ENCODE data around the gene LIM2. TPM values are rescaled to one million over a fixed set of nuclear protein-coding genes. Genes with fewer than 3 reads are reported as not detected.

LIM2 gene
- total and polyA plus RNA-seq, 10 donors, result not detected

DNA sequence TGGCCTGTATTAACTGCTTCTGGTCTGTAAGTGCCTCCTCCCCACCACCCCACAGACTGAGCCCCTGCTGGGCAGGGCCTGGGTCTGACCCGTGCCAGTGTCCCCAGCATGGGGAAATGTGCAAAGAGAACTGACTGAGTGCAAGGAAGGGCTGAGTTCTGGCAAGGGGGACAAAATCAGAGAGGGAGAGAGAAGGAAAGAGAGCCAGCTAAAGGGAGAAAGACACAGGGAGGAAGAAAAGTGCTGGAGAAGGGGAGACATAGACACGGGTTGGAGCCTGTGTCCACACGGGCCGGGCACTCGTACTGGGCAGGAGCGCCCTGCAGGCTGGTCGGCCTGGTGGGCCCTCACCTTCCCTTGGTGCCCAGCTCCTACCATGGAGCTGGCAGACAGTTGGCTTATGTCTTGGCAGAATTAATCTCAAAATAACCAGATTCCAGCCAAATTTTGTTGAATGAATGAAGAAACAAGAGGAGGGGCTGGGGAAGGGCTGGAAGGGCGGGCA, 16.5 kb downstream of the LIM2 start:
- Histone ChIP-seq H3K4me3 (peak overlapping the region in 7 of 8 donors; percentile 18 to 95 (median 35)), H3K36me3 (no peaks in the 10 kb centered on the region), H3K9me3 (no peaks in the 10 kb centered on the region), H3K27me3 (replicated peaks in 1 of 7) (no peaks in the 10 kb centered on the region), H3K4me1 (peaks cover 4 to 94% (median 31%) of the 10 kb centered on the region in 6 donors), H3K27ac (peak overlapping the region in 7 of 8 donors; percentile 34 to 97 (median 77))
- no peak for TF ChIP-seq POLR2AphosphoS5 (IDR thresholded peaks at IDR 0.05)
- TF ChIP-seq, protein P1, sequence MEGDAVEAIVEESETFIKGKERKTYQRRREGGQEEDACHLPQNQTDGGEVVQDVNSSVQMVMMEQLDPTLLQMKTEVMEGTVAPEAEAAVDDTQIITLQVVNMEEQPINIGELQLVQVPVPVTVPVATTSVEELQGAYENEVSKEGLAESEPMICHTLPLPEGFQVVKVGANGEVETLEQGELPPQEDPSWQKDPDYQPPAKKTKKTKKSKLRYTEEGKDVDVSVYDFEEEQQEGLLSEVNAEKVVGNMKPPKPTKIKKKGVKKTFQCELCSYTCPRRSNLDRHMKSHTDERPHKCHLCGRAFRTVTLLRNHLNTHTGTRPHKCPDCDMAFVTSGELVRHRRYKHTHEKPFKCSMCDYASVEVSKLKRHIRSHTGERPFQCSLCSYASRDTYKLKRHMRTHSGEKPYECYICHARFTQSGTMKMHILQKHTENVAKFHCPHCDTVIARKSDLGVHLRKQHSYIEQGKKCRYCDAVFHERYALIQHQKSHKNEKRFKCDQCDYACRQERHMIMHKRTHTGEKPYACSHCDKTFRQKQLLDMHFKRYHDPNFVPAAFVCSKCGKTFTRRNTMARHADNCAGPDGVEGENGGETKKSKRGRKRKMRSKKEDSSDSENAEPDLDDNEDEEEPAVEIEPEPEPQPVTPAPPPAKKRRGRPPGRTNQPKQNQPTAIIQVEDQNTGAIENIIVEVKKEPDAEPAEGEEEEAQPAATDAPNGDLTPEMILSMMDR (IDR thresholded peaks at IDR 0.05 in 8 of 11, conservative IDR thresholded peaks at IDR 0.05 in 3 of 11), result no peak
- no peak for TF ChIP-seq POLR2A (IDR thresholded peaks at IDR 0.05)
- intact Hi-C loops (cut with DNase I; ENCODE audit: low total_unique reads), result no loop called here
- no peak for DNase-seq
- WGBS, 5 donors, result 69 to 84% (median 72%) methylated on average over 8 of the region's 8 CpGs

DNA sequence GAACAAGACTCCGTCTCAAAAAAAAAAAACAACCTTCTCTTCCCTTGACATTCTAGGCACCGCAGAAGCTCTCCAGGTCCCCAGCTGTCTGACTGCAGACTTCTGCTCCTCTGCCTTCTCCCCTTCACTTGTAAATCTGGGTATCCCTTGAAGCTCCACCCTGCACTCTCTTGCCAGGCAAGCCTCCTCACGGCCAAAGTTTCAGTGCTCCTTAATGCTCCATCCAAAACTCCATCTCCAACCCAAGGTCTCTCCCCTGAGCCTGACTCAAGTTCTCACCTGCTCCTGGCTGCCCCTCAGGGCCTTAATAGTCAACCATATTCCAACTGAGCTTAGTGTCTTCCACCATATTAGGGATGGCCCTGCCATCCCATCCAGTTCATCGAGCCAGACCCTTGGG, 17.5 kb downstream of the LIM2 start:
- 67 to 84% (median 80%) methylated on average over 4 of the region's 4 CpGs for WGBS, 5 donors
- TF ChIP-seq, protein P1 (IDR thresholded peaks at IDR 0.05 in 8 of 11, conservative IDR thresholded peaks at IDR 0.05 in 3 of 11), result no peak
- Histone ChIP-seq H3K4me3 (peak overlapping the region in 5 of 8 donors; percentile 29 to 95 (median 38)), H3K36me3 (no peaks in the 10 kb centered on the region), H3K9me3 (no peaks in the 10 kb centered on the region), H3K27me3 (replicated peaks in 1 of 7) (no peaks in the 10 kb centered on the region), H3K27ac (peak overlapping the region in 5 of 8 donors; percentile 20 to 97 (median 93)), H3K4me1 (peaks cover 4 to 92% (median 38%) of the 10 kb centered on the region in 6 donors)
- intact Hi-C loops (cut with DNase I; ENCODE audit: low total_unique reads), result no loop called here
- DNase-seq, result no peak

DNA sequence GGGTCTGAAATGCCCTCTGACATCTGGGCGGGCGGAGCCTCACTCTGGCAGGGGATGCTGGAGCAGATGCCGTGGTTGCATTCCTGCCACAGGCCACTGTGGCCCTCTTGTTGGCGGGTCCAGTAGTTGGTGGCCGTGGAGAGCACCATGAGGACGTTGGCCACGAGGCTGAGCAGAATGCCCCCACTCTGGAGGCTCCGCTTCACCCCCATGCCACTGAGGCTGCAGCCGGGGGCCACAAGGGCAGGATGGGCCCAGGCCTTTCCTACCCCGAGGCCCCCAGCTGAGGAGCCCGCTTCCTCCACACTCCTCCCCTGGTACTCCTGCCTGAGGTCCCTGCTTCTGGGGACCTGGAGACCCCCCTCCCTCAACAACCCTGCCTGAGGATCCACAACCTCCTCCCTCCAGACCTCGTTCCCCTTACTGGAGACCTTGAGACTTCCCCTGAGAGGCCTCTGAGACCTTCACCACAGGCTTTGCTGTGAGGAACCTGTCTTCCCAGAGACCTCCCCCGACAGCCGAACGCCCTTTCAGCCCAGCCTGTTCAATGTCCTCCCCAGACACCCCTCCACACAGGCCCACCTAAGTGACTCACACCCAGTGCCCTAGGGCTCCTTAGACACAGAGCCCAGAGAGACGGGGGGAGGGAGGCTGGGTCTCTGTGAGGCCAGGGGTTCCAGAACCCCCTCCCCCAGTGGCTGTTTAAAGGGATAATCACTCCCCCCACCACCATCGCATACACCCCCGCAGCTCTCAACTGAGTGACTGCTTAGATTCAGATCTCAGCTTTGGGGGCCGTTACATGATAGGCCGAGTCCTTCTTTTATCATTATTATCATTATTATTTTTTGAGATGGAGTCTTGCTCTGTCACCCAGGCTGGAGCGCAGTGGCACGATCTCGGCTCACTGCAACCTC, 19.1 kb downstream of the LIM2 start, which contains the start of gene CLDND2:
CLDND2 (minus strand) TSS at position 638 of the 917 bp plus-strand sequence; CDS start at position 212, 426 bp downstream.
- H3K27ac ChIP-seq, result peak within 1 kb of the TSS; percentile 82 to 97 (median 93)
- peak within 1 kb of the TSS; percentile 51 to 95 (median 78) for H3K4me3 ChIP-seq
- TF ChIP-seq, protein P1 (IDR thresholded peaks at IDR 0.05 in 8 of 11, conservative IDR thresholded peaks at IDR 0.05 in 3 of 11), result no peak
- TF ChIP-seq POLR2A (IDR thresholded peaks at IDR 0.05), result no peak
- TF ChIP-seq POLR2AphosphoS5 (IDR thresholded peaks at IDR 0.05), result no peak
- 48 to 53% (median 50%) methylated on average over 20 to 23 of the region's 23 CpGs for WGBS, 5 donors
- intact Hi-C loops (cut with DNase I; ENCODE audit: low total_unique reads), result no loop called here
- H3K27me3 ChIP-seq (replicated peaks in 1 of 7), result no peaks in the 10 kb centered on the region
- no peaks in the 10 kb centered on the region for H3K9me3 ChIP-seq
- H3K4me1 ChIP-seq, result peaks cover 4 to 92% (median 47%) of the 10 kb centered on the region in 6 donors
- no peaks in the 10 kb centered on the region for H3K36me3 ChIP-seq
- DNase-seq, result no peak
